GM13977 (cell line): ENCODE results near the gene PRDM11.
A peak's percentile ranks its signal among the peaks of the same experiment; 100 is the strongest.

Experiments used
- DNase-seq: peaks from one replicate; pipeline ENCODE4 v3.0.0; 2012; ENCODE audit warnings: low spot score
- in situ Hi-C: fragments of 300-500 bp; cut with MboI; formaldehyde crosslinking; loops from one replicate; pipeline ENCODE4 v1.12.0; 2022; ENCODE audit warnings: low sequenced_read_pairs, low pct_unique_long_range_greater_than_20kb, mixed read lengths, inconsistent platforms; ENCODE audit not compliant: unreplicated experiment
- TF ChIP-seq, protein P1 (sequence below): IDR thresholded peaks from 2 replicates; pipeline ENCODE4 v1.5.1; 2012; ENCODE audit warnings: mild to moderate bottlenecking, control low read depth; ENCODE audit not compliant: insufficient read depth; ENCODE audit errors: extremely low read depth, missing control alignments

Gene PRDM11

DNA sequence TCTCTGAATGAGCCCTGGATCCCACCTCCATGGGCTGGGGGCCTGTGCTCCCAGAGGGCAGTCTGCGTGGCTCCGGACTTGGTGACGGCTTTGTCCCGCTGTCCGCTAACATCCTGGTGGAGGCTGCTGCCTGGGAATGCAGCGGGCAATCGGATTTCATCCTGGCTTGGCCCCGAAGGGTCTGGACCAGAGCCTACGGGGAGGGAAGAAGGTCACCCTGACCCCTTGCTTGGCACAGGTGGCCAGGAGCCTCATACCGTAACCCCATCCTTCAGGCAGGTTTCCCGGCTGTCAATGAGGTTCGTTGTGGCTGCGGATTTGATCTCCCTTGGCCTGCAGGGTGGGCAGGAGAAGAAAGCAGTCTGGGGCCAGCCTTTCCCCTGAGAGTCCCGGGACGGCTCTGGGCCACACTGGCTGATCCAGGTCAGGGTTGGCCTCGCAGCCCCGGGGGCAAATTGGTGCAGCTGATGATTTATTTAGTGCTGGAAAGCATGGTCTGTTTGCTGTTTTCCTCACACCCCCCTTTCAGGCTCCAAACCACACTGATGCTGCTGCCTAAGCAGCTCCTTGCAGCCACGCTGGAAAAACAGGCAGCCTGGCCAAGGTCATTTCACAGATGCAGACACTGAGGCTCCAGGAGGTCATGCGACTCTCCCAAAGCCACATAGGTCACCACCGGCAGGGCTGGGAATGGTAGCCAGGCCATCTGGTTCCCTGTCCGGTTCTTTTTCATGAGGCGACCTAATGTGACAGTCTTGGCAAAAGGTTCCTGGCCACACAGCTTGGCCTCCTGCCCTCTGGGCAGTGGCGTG is 15.0 kb downstream of the PRDM11 start:
- DNase-seq, result no peak
- TF ChIP-seq, protein P1, sequence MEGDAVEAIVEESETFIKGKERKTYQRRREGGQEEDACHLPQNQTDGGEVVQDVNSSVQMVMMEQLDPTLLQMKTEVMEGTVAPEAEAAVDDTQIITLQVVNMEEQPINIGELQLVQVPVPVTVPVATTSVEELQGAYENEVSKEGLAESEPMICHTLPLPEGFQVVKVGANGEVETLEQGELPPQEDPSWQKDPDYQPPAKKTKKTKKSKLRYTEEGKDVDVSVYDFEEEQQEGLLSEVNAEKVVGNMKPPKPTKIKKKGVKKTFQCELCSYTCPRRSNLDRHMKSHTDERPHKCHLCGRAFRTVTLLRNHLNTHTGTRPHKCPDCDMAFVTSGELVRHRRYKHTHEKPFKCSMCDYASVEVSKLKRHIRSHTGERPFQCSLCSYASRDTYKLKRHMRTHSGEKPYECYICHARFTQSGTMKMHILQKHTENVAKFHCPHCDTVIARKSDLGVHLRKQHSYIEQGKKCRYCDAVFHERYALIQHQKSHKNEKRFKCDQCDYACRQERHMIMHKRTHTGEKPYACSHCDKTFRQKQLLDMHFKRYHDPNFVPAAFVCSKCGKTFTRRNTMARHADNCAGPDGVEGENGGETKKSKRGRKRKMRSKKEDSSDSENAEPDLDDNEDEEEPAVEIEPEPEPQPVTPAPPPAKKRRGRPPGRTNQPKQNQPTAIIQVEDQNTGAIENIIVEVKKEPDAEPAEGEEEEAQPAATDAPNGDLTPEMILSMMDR, result no peak
- in situ Hi-C loops, result no loop called here

DNA sequence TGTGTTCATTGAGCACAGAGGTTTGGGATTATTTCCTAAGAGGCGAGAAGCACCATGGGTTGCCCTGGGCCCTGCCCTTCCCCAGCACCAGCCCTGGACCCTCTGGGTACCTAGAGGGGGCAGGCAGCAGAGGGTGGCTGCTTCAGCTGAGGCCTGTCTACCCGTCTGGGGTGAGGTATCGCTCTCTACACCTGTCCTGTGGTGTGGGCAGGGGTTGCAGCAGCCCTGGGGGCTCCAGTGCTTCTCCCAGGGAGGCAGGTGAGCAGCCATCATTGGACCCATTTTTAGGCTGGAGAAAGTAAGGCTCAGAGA is 15.6 kb downstream of the PRDM11 start:
- TF ChIP-seq, protein P1, result no peak
- no peak for DNase-seq
- in situ Hi-C loops, result no loop called here

DNA sequence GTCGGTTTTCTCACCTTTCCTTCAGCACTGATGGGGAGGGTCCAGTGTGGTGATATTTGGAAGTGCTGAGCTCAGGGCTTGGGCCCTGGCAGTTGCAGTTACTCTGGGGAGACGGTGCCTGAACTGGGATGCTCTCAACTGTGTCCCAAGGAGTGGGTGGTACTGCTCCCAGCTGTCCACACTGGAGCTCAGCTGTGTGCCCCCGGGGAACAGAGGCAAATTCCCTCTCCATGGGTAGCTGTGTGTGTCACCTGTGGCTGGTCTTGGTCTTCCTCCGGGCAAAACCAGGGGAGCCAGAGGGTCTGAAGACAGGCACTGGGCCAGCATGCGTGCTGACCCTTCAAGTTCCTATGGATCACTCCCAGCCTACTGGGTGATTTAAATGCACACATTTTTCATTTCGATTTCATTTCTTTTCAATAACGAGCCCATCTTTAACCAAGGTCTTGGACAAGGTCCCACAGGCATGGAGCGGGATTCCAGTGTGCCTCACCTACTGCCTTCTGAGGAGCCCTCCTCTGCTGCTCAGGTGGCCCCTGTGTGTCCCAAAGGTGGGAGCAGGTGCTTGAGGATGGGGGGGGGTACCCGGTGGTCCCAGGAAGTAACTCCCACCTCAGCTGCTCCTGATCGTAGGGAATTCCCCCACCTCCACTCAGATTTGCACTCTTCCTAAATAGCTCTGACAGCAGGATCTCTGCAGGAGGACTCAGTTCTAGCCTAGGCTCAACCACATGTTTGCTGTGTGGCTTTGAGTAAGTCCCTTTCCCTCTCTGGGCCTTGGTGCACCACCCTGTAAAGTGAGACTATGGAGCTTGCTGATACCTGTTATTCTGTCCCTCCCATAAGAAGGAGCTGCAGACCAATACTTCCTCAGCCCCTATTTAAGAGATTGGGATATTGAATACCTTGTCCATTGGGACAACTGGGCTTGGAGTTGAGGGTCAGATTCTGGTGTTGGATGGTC is 16.8 kb downstream of the PRDM11 start:
- TF ChIP-seq, protein P1, result no peak
- in situ Hi-C loops, result no loop called here
- DNase-seq, result no peak

DNA sequence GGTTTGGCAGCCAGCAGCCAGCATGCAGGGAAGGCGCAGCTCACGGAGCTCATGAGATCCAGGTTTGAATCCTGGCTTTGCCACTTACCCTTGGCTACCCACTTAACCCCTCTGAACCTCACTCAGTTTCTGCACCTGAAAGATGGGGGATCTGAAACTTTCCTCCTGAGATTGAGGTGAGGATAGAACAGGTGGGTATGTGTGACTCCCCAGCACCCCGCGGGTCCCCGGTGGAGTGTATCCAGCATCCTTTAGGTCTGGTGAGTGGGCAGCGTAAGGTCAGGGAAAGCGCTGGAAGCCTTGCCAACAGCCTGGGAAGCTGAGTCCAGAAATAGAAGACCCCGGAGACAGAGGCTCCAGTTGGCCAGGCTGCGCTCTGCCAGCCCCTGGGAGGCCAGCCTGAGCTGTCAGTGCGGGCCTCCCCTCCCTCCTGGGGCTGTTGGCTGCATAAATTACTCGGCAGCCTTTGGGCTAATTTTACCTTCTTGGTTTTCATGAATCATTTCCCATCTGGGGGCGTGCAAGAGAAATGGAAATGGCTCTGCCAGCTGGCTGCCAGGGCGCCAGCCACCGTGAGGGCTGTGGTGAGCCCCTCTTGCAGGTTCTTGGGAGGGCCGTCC is 17.6 kb downstream of the PRDM11 start:
- in situ Hi-C loops, result no loop called here
- peak; percentile 36 for DNase-seq
- TF ChIP-seq, protein P1, result no peak

DNA sequence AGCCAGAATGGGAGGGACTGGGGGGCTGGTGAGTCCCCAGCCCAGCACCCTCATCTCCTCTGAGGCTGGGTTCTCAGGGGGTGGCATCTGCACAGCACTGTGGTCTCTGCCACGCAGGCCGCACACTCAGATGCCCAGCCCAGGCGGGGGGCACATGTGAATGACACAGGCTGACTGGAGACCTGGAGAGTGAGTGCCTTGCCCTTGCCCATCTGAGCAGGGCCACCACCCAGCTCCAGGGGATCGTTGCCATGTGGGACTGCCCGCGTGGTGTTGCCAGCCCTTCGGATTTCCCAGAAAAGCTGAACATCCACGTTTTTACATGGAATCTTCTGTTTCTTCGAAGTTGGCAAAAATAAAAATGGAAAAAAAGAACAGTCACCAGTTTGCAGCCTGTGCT is 18.9 kb downstream of the PRDM11 start:
- TF ChIP-seq, protein P1, result no peak
- DNase-seq, result no peak
- in situ Hi-C loops, result no loop called here

DNA sequence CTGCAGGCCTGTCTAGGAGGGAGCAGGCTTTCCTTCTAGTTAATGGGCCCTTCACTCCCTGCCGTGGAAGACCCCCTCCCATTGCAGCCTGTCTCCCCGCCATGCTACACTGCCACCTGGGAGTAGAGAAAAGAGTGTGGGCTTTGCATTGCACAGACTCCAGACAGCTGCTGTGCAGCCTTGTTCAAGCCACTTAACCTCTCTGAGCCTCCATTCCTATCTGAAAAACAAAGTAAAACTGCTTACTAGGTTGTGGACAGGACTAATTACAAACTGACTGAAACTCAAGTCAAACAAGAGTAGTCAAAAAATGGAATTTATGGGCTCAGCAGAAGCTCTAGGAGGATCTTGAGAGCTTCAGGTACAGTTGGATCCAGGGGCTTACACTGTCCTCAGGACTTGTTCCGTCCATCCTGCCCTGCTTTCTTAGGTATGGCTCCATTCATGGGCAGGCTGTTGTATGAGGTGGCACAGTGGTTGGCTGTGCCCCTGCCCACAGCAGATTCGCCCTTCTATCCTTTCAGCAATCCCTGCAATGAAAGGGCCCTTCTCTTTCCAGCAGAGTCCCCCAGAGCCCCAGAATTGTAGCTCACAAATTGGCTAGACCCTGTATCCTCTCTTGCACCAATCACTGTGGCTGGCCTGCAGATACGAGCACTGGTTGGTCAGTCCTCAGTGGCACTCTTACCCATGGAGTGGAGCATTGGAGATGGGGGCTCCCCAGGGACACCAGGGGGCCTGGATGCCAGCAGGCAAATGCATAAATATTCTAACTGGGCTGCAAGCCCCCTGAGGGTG is 19.6 kb downstream of the PRDM11 start:
- DNase-seq, result no peak
- TF ChIP-seq, protein P1, result no peak
- in situ Hi-C loops, result no loop called here
